ENCODE results near the gene ADAMTS18. TPM values are rescaled to one million over a fixed set of nuclear protein-coding genes. Genes with fewer than 3 reads are reported as not detected.

Gene ADAMTS18
- total RNA-seq, 1 donor from 2014 or later = 1.7 TPM

DNA sequence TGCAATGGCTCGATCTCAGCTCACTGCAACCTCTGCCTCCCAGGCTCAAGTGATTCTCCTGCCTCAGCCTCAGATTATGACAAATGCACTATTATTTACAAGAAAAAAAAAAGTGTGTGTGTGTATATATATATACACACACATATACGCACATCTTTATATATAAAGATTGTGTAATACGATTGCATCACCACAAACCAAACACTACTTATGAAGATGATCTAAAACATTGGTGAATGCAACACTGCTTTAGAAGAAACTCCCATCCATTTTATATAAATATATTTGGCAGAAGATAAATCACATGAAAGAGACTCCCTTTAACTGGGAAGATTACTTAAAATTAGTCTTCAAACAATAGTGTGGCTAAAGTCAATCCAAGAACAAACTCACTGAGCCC, 138.9 kb downstream of the ADAMTS18 start:
- H3K27ac Mint-ChIP-seq (ENCODE audit: unreplicated experiment) = no peak overlapping the region
- no peaks in the 10 kb centered on the region for H3K9me3 Mint-ChIP-seq (ENCODE audit: unreplicated experiment)
- no peak overlapping the region for H3K4me3 Mint-ChIP-seq (ENCODE audit: unreplicated experiment)
- no peaks in the 10 kb centered on the region for H3K36me3 Mint-ChIP-seq (ENCODE audit: unreplicated experiment)
- TF ChIP-seq, protein P1, sequence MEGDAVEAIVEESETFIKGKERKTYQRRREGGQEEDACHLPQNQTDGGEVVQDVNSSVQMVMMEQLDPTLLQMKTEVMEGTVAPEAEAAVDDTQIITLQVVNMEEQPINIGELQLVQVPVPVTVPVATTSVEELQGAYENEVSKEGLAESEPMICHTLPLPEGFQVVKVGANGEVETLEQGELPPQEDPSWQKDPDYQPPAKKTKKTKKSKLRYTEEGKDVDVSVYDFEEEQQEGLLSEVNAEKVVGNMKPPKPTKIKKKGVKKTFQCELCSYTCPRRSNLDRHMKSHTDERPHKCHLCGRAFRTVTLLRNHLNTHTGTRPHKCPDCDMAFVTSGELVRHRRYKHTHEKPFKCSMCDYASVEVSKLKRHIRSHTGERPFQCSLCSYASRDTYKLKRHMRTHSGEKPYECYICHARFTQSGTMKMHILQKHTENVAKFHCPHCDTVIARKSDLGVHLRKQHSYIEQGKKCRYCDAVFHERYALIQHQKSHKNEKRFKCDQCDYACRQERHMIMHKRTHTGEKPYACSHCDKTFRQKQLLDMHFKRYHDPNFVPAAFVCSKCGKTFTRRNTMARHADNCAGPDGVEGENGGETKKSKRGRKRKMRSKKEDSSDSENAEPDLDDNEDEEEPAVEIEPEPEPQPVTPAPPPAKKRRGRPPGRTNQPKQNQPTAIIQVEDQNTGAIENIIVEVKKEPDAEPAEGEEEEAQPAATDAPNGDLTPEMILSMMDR (IDR thresholded peaks at IDR 0.05; ENCODE audit: partially characterized antibody, unreplicated experiment) = no peak
- H3K4me1 Mint-ChIP-seq (ENCODE audit: low read depth, unreplicated experiment) = no peaks in the 10 kb centered on the region
- no peak for DNase-seq
- H3K27me3 Mint-ChIP-seq (ENCODE audit: unreplicated experiment) = no peaks in the 10 kb centered on the region

DNA sequence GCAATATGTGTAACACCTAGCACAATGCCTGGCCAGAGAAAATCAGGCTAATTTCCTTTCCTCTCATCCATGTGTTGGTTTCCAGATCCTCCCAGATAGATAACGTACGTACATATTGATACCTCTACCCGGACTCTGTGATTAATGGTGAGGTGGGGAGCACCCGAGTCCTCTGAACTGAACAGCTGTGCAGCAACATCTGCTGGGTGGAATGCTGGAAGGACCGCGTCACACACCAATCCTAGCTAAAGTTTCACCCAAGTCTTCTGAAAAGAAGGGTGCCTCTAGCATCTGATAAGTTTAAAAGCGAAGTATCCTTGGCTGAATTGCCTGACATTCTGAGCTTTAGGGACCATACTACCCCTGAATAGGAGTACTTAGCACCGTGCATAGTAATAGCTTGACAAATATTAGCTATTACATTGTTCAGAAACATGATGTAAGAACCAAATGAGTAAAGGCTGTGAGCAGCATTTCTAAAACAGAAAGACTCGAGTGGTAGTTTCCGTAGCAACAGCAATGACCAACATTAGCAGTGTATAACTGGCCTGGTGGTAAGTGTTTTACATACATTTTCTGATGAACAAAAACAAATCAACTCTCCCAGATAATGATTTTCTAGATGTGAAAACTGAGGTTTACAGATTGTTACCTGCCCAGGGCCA, 144.3 kb downstream of the ADAMTS18 start:
- DNase-seq = no peak
- H3K27me3 Mint-ChIP-seq (ENCODE audit: unreplicated experiment) = no peaks in the 10 kb centered on the region
- H3K36me3 Mint-ChIP-seq (ENCODE audit: unreplicated experiment) = no peaks in the 10 kb centered on the region
- TF ChIP-seq, protein P1 (IDR thresholded peaks at IDR 0.05; ENCODE audit: partially characterized antibody, unreplicated experiment) = no peak
- no peak overlapping the region for H3K27ac Mint-ChIP-seq (ENCODE audit: unreplicated experiment)
- no peaks in the 10 kb centered on the region for H3K9me3 Mint-ChIP-seq (ENCODE audit: unreplicated experiment)
- H3K4me1 Mint-ChIP-seq (ENCODE audit: low read depth, unreplicated experiment) = peaks cover 4% of the 10 kb centered on the region
- H3K4me3 Mint-ChIP-seq (ENCODE audit: unreplicated experiment) = no peak overlapping the region

DNA sequence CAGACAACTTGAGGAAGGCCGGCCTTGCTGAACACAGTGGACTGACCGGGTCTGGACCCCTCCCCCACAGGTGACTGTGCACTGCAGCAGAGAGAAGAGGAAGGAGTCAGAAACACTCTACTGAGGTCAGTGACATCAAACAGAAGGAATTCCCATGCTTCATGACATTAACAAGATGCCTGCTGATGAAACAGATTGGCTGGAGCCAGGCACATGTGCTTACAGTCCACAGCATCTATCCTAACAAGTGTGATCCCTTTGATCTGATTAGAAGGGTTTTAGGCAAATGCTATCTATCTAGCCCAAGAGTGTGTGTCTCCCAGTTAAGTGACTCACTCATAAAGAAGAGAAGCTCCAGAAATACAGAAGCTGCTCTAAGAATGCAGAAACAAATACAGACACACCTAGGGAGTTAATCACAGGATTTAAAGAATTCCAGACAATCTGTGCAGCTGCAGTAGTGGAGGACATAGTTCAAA, 145.5 kb downstream of the ADAMTS18 start:
- no peaks in the 10 kb centered on the region for H3K27me3 Mint-ChIP-seq (ENCODE audit: unreplicated experiment)
- H3K36me3 Mint-ChIP-seq (ENCODE audit: unreplicated experiment) = no peaks in the 10 kb centered on the region
- H3K4me1 Mint-ChIP-seq (ENCODE audit: low read depth, unreplicated experiment) = peaks cover 4% of the 10 kb centered on the region
- TF ChIP-seq, protein P1 (IDR thresholded peaks at IDR 0.05; ENCODE audit: partially characterized antibody, unreplicated experiment) = no peak
- DNase-seq = no peak
- H3K4me3 Mint-ChIP-seq (ENCODE audit: unreplicated experiment) = peak overlapping the region; percentile 51
- no peak overlapping the region for H3K27ac Mint-ChIP-seq (ENCODE audit: unreplicated experiment)
- no peaks in the 10 kb centered on the region for H3K9me3 Mint-ChIP-seq (ENCODE audit: unreplicated experiment)

DNA sequence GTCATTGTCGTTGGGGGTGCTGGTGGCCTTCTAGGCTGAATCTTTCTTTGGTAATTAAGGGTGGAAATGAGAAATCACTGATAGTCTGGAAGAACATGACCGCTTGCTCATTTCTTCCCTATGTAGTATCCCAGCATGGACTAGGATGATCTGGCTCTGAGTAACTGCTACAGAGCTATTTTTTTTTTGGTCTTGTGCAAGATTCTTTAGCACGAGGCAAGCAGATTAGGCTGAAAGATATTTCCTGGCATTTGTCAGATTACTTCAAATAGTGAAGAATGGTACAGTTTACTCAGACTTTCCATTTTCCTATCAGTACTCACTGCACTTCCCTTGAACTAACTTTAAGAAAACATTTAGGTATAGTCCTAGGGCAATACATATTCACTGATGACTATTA, 146.6 kb downstream of the ADAMTS18 start:
- H3K4me3 Mint-ChIP-seq (ENCODE audit: unreplicated experiment) = no peak overlapping the region
- peaks cover 4% of the 10 kb centered on the region for H3K4me1 Mint-ChIP-seq (ENCODE audit: low read depth, unreplicated experiment)
- no peak for DNase-seq
- no peaks in the 10 kb centered on the region for H3K36me3 Mint-ChIP-seq (ENCODE audit: unreplicated experiment)
- no peaks in the 10 kb centered on the region for H3K9me3 Mint-ChIP-seq (ENCODE audit: unreplicated experiment)
- TF ChIP-seq, protein P1 (IDR thresholded peaks at IDR 0.05; ENCODE audit: partially characterized antibody, unreplicated experiment) = no peak
- no peaks in the 10 kb centered on the region for H3K27me3 Mint-ChIP-seq (ENCODE audit: unreplicated experiment)
- H3K27ac Mint-ChIP-seq (ENCODE audit: unreplicated experiment) = no peak overlapping the region

DNA sequence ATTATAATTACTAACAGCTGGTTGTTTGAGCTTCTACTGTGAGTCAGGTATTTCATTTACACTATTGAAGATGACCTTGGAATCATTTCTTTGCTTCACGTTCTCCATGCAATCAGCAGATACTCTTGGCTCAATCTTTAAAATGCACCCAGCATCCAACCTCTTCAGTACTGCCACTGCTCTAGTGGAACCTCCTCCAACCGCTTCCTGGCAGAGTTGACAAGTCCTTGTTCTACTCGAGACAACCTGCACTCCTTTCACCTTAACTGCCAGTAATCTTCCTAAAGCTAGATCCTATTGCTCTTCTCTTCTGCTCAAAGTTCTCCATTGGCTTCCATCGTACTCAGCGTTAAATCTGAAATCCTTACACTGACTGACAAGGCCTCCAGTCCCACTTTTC, 149.2 kb downstream of the ADAMTS18 start:
- Mint-ChIP-seq H3K9me3 (ENCODE audit: unreplicated experiment) (no peaks in the 10 kb centered on the region), H3K27me3 (ENCODE audit: unreplicated experiment) (no peaks in the 10 kb centered on the region), H3K4me3 (ENCODE audit: unreplicated experiment) (no peak overlapping the region), H3K4me1 (ENCODE audit: low read depth, unreplicated experiment) (peaks cover 4% of the 10 kb centered on the region), H3K27ac (ENCODE audit: unreplicated experiment) (no peak overlapping the region), H3K36me3 (ENCODE audit: unreplicated experiment) (no peaks in the 10 kb centered on the region)
- DNase-seq = no peak
- TF ChIP-seq, protein P1 (IDR thresholded peaks at IDR 0.05; ENCODE audit: partially characterized antibody, unreplicated experiment) = no peak
